NCI-H526 treated with DMSO at 0.1 percent for 48 hours (cell line): Measurements from ENCODE around the gene GJB1.
"Not testable (repeated sequence)": the region's sequence is repeated elsewhere in the genome, so short reads cannot be mapped to it uniquely, and the experiment has no call there.

Experiments
- DNase-seq: peaks from one replicate; lab custom pipeline; 2025; lab: John Stamatoyannopoulos, UW

Gene GJB1

DNA sequence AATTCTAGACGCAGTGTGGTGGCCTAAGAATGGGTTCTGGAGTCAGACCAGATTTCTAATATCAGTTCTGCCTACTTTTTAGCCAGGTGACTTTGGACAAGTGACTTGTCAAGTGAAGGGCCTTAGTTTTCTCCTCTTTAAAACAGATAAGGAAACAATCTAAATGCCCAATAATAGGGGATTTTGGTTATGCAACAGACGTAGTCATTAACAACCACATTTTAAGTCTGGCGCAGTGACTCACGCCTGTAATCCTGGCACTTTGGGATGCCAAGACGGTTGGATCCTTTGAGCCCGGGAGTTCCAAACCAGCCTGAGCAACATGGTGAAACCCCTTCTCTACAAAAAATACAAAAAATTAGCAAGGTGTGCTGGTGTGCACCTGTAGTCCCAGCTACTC lies 33.0 kb downstream of the GJB1 start:
- no peak for DNase-seq

DNA sequence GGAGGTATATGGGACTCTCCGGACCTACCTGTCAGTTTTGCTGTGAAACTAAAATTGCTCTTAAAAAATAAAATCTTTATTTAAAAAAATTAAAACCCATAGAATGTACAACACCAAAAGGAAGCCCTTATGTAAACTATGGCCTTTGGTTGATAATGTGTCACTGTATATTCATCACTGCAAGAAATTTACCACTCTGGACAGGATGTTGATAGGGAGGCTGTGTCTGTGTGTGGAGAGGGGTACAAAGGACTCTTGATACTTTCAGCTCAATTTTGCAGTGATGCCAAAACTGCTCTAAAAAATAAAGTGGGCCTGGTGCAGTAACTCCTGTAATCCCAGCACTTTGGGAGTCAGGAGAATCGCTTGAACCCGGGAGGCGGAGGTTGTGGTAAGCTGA lies 33.8 kb downstream of the GJB1 start:
- DNase-seq, result no peak

DNA sequence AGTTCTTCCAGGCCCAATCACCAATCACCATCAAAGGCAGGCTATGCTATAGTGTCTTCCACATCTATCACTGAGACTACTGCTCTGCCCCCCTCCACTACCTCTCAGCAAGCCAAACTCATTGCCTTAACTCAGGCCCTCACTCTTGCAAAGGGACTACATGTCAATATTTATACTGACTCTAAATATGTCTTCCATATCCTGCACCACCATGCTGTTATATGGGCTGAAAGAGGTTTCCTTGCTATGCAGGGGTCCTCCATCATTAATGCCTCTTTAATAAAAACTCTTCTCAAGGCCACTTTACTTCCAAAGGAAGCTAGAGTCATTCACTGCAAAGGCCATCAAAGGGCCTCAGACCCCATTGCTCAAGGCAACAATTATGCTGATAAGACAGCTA lies 45.6 kb downstream of the GJB1 start:
- not testable (repeated sequence) for DNase-seq

DNA sequence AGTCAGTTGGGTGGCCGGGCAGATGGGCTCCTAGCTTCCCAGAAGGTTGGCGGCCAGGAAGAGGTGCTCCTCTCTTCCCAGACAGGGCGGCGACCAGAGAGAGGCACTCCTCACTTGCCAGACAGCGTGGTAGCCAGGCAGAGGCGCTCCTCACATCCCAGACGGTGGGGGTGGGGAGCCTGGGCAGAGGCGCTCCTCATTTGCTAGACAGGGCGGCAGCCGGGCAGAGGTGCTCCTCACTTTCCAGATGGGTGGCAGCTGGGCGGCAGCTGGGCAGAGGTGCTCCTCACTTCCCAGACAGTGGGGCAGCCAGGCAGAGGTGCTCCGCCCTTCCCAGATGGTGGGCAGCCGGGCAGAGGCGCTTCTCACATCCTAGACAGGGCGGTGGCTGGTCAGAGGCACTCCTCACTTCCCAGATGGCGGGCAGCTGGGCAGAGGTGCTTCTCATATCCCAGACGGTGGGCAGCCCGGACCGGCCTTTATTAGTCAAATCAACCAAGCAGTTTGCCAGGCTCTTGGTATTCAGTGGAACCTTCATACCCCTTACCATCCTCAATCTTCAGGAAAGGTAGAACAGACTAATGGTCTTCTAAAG lies 46.9 kb downstream of the GJB1 start:
- DNase-seq, result no peak

DNA sequence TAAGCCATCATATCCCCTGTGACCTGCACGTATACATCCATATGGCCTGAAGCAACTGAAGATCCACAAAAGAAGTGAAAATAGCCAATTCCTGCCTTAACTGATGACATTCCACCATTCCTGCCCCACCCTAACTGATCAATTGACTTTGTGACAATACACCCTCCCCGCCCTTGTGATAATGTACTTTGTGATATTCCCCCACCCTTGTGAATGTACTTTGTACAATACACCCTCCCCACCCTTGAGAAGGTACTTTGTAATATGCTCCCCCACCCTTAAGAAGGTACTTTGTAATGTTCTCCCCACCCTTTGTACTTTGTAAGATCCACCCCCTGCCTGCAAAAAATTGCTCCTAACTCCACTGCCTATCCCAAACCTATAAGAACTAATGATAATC lies 49.3 kb downstream of the GJB1 start:
- DNase-seq, result not testable (repeated sequence)
